HG03196 (cell line): ENCODE results near the gene P2RY14.
"Not testable (repeated sequence)": the region's sequence is repeated elsewhere in the genome, so short reads cannot be mapped to it uniquely, and the experiment has no call there.

Experiments
- ATAC-seq: cut with Tn5 transposase; IDR thresholded peaks from one replicate; pipeline ENCODE4 v1.9.1; 2021; ENCODE audit not compliant: unreplicated experiment

Gene P2RY14

GRCh38 chr3:151264605-151265004, 13.7 kb downstream of the P2RY14 start:
- no peak for ATAC-seq

- no peak for ATAC-seq
These were observed 15.3 kb downstream of the P2RY14 start for GRCh38 chr3:151262871-151263525.

- no peak for ATAC-seq
These were observed 18.7 kb downstream of the P2RY14 start for GRCh38 chr3:151259664-151260063.

DNA sequence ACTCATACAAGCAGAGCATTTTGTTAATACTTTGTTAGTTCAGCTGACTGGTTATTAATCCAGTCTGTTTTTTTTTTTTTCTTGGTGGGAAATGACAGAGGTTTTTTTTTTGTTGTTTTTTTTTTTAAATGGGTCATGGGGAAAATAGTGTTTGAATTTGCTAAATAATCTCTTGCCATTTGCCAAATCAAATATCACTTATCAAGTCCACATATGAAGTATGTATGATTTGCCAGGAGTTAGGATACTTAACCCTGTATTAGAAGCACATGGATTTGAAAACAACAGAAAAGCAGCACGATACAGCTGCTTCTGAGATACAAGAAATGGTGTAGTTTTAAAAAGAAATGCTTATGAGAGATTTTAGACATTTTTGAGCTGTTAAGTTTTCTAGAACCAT, 21.6 kb downstream of the P2RY14 start:
- no peak for ATAC-seq

DNA sequence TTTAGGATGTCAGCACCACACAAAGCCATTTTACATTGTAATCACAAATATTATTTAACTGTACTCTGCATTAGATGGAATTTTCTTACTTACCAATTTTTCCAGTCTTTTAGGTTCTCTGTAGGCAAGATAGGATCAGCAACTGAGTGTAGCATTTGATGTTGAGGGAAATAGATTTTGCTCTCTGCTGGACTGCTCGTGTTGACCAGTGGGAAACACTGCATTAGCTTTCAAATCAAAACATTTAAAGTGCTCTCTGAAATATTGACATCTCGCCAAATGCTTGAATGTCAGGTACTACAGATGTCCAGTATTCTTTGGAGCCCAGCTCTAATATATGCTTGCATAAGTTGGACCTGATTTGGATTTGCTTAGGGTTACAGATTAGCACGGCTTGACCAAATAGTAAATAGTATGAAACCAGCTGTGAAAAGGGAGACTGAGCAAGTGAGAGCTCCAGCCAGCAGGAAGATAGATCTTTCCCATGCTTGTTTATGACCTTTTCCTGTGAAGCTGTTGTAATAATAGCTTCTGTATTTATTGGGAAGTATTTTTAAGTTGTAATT, 29.5 kb downstream of the P2RY14 start:
- ATAC-seq: no peak

DNA sequence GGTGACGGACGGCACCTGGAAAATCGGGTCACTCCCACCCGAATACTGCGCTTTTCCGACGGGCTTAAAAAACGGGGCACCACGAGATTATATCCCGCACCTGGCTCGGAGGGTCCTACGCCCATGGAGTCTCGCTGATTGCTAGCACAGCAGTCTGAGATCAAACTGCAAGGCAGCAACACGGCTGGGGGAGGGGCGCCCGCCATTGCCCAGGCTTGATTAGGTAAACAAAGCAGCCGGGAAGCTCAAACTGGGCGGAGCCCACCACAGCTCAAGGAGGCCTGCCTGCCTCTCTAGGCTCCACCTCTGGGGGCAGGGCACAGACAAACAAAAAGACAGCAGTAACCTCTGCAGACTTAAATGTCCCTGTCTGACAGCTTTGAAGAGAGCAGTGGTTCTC, 36.3 kb downstream of the P2RY14 start:
- not testable (repeated sequence) for ATAC-seq

DNA sequence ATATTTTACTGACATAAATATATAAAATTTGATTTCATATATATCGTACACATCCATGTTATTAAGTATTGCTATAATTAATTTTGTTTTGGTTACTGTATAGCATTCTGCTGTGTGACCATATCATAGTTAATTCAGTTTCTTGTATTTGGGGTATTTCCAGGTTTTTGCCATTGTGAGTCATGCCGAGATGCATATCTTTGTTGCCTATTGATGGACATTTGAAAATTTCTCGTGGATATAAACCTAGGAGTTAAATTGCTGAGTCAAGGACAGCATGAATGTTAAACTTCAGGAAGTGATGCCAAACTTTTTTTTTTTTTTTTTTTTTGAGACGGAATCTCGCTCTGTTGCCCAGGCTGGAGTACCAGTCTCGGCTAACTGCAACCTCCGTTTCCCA, 41.6 kb downstream of the P2RY14 start:
- no peak for ATAC-seq

DNA sequence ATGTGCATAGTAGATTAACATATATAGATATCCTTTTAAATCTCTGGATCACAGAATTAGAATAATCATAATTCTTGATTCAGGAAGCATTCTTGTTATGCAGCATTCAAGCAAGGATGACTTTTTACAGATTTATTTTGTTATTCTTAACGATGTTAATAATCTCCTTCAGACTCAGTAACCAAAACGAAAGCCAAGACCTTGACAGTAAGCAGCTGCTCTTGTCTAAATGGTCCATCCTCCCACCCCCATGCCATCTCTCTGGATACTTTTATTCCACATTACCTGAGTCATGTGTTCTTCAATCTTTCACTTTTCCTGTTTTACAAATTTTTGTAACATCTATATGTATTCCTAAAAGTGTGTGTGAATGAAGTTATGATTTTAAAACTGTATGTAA, 42.0 kb downstream of the P2RY14 start:
- ATAC-seq: no peak

DNA sequence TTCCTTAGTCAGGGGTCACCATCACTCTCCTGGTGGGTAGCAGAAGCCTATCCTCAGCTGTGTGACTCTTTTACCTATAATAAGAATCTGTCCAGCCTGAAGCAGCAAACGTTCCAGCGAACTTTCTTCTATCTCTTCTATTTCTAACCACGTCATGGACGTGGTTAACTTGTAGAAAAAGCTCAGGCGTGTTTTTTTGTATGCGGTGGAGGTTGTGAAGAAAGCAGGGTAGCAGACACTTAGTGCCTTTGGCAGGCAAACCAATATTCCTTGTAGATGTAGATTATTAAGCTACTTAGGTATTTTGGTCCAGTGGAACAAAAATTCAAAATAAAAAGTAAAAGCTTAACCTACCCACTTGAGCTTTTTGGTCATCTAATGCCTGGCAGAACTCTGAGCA, 43.5 kb downstream of the P2RY14 start:
- ATAC-seq: no peak

- ATAC-seq: no peak
These were observed 45.4 kb downstream of the P2RY14 start for GRCh38 chr3:151232991-151233390.

GRCh38 chr3:151232403-151232802, 45.9 kb downstream of the P2RY14 start:
- not testable (repeated sequence) for ATAC-seq

DNA sequence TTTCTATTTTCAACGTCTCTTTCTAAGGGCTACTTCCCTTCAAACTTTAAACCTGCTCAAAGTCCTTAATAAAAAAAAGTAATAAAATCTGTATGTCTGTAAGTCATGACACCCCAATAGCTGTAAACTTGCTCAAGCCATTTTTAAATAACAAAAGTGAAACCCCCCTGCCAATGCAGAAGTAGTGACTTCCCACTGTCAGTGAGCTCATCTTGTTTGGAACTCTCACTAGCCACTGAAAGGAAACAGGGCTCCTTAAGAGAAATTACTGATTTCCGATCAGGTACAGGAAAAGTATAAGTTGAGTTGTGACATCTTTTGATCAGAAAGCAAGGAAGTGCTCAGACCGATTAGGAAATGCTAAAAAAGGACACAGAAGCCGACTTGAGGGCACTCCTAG, 47.7 kb downstream of the P2RY14 start:
- ATAC-seq: peak; percentile 34

DNA sequence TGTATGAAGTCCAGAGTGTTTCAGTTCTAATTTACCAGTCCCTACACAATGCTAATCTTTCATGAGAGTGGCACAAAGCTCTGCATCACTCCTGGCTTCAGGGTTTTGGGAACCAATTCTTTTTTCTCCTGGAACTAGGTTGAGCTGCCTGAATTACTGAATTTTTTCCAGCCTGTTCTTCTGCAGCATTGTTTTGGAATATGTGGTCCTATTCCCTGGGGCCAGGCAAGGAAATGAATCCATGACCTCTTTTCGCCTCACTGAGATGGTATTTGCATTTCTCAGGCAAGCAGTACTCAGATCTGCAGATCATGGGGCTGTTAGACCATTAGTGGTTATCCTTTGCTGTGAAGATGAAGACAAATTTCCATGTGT, 49.7 kb downstream of the P2RY14 start:
- ATAC-seq: peak; percentile 32

GRCh38 chr3:151227807-151228665, 50.3 kb downstream of the P2RY14 start:
- peak; percentile 81 for ATAC-seq

DNA sequence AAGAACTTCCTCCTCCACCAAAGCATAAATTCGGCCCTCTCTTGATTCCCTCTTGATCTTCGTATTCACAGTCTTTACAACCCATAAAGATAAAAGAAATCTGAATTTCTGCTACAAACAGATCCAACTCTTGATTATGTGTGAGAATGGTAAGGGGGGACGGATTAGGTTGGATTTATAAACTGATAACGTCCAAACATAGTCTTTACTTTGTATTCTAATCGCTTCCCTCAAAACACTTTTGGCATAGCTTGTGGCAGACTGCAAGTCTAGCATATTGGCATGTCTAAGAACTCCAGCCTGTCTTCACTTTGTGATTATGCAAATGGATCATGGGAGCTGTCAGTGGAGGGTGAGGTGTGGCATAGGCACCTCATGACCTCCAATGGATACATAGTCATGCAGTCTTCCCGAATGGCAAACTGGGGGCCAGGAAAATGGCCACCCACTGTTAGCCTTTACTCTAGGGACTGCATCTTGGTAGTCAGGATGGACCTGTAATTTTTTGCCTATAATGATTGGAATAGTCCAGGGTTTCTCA, 51.0 kb downstream of the P2RY14 start:
- ATAC-seq: peak; percentile 30

- ATAC-seq: no peak
These were observed 51.5 kb downstream of the P2RY14 start for GRCh38 chr3:151226825-151227224.

DNA sequence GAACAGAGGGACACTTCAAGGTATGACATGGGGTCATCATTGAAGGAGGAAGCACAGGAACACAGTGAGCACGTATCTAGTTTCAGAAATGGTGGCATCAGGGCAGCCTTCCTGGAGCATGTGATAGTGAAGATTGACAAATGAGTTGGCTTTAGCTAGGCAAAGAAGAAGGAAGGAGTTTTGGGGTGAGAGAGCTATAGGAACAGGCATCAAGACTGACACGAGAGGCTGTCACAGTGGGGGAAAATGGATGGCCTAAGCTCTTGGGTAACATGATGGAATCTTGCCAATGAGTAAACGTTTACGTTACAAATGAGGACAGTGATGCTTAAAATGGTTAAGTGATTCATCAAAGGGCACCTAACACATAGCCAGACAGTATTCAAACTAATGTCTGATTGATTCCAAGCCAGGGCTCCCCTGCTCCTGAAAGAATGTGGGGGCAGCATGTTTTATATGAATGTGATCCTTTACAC, 52.2 kb downstream of the P2RY14 start:
- no peak for ATAC-seq

DNA sequence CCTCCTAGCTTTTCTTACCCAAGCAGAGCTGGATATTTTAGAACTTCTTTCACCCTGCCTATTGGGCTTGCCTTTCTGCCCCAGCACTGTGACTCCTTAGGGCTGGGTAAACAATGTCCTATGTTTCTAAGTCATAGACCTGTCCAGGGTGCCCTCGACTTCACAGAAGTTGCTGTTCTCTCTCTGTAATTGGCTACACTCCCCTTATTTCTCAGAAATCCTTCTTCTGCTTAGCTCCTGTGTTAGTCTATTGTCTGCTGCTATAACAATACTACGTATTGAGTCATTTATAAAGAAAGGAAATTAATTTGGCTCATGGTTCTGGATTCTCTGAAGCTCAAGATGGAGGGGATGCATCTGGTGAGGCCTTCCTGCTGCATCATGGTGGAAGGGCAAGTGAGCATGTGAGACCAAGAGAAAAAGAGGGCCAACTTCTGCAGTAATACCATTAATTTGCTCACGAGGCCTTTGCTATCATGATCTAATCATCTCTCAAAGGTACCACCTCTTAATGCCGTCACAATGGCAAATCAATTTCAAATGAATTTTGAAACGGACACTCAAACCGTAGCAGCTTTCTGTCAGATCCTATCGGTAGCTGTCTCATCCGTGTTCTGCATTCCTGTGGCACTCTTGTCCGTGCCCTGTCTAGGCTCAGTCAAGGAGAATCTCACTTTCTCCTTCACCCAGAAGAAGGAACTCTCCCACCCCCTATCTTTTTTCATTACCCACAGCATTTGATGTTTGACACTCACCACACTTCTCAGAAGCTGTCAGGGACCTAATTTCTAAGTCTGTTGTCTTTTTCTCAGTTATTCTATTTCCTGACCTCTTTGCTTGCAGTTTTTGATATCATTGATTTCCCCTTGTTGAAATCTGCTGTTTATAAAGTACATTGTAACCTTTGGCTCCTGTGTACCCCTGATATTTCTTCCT, 53.0 kb downstream of the P2RY14 start:
- ATAC-seq: no peak

DNA sequence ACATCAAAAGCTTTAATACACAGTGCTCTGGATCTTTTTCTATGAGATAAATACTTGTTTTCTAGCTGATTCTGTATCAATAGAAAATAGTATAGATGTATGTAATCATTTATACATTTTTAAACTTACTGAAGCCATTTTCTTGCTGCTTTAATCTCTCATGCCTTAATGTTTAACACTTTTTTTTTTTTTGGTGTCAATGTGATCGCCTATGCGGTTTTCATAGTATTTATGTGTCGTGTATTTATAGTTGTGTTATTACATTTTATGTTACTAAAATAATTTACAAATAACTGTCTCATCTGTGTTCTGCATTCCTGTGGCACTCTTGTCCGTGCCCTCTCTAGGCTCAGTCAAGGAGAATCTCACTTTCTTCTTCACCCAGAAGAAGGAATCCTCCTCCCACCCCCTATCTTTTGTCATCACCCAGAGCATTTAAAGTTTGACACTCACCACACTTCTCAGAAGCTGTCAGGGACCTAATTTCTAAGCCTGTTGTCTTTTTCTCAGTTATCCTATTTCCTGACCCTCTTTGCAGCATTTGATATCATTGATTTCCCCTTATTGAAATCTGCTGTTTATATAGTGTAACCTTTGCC, 54.0 kb downstream of the P2RY14 start:
- ATAC-seq: no peak

DNA sequence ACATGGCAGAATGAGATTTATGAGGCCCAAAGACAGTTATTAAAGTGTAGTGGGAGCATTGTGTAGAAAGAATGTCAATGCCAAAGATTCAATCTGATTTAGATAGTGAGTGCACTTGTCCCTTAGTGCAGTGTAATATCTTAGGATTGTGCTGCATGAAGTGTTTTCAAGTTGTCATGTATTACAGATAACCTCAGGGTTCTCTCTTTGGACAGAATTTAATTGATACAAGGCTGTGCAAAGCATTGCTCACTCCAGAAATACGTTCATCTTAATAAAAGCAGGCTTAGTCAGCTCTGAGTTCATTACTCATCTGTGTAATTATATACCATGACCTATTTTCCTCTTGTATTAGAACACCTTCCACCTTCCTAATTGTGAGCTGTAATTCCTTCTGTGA, 59.3 kb downstream of the P2RY14 start:
- no peak for ATAC-seq
